KMS-11 (cell line): ENCODE measurements around the gene HADHB.

Experiments
- H2AFZ ChIP-seq: fragments of 200-600 bp; sonication (generic); 2 replicates; pipeline ENCODE4 v1.6.1; 2016; ENCODE audit warnings: antibody characterized with exemption, mixed run types, low read depth
- H3K27ac ChIP-seq: fragments of 200-600 bp; sonication (generic); 2 replicates; pipeline ENCODE4 v1.6.1; 2016; ENCODE audit warnings: mild to moderate bottlenecking, mixed run types
- H3K27me3 ChIP-seq: fragments of 200-600 bp; sonication (generic); 2 replicates; pipeline ENCODE4 v1.6.1; 2017; ENCODE audit warnings: mild to moderate bottlenecking, low read depth, mixed run types, moderate library complexity; ENCODE audit not compliant: insufficient read depth
- H3K36me3 ChIP-seq: fragments of 200-600 bp; sonication (generic); 2 replicates; pipeline ENCODE4 v1.6.1; 2017; ENCODE audit warnings: mild to moderate bottlenecking, mixed run types; ENCODE audit not compliant: insufficient read depth
- H3K4me1 ChIP-seq: fragments of 200-600 bp; sonication (generic); 2 replicates; pipeline ENCODE4 v1.6.1; 2016; ENCODE audit warnings: mild to moderate bottlenecking, low read depth, mixed run types; ENCODE audit not compliant: poor library complexity, severe bottlenecking
- H3K4me2 ChIP-seq: fragments of 200-600 bp; sonication (generic); 2 replicates; pipeline ENCODE4 v1.7.0; 2016; ENCODE audit warnings: mild to moderate bottlenecking, mixed run types
- H3K4me3 ChIP-seq: fragments of 200-600 bp; sonication (generic); IDR thresholded peaks from 2 replicates; pipeline ENCODE4 v1.6.1; 2017; ENCODE audit warnings: low read depth, low read length, mixed read lengths; ENCODE audit not compliant: insufficient read depth
- H3K79me2 ChIP-seq: fragments of 200-600 bp; sonication (generic); 2 replicates; pipeline ENCODE4 v1.6.1; 2016; ENCODE audit warnings: low read depth, mixed run types; ENCODE audit not compliant: insufficient read depth
- H3K9ac ChIP-seq: fragments of 200-600 bp; sonication (generic); 2 replicates; pipeline ENCODE4 v1.6.1; 2016; ENCODE audit warnings: mild to moderate bottlenecking, mixed run types
- H4K20me1 ChIP-seq: fragments of 200-600 bp; sonication (generic); 2 replicates; pipeline ENCODE4 v1.6.1; 2016; ENCODE audit warnings: mild to moderate bottlenecking, mixed run types; ENCODE audit not compliant: insufficient read depth
- TF ChIP-seq, protein P1 (sequence below): fragments of 200-600 bp; sonication (generic); conservative IDR thresholded peaks from 2 replicates; pipeline ENCODE4 v1.6.1; 2017; ENCODE audit warnings: low read depth, mild to moderate bottlenecking, antibody characterized with exemption, low read length, moderate library complexity, mixed read lengths

Gene HADHB

DNA sequence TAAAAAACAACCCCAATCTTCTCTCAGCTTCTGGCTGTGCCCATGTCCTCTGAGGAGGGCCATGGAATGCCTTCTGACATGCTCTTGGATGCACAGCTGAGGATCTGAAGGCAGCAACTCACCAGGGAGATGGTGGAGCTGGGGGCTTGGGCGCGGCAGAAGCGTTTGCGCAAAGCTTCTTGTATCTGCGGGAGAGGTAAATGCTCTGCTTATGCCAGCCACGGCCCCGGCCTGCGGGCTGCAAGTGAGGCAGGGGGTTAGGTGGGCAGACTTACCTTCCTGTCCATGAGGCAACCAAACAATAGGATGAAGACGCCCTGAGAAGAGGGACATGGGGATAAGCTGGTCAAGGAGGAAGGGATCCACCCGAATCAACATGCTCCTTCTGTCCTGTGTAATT is 65.2 kb downstream of the HADHB start:
- H3K9ac ChIP-seq = no peak overlapping the region
- no peak overlapping the region for H3K27ac ChIP-seq
- H4K20me1 ChIP-seq = no peaks in the 10 kb centered on the region
- TF ChIP-seq, protein P1, sequence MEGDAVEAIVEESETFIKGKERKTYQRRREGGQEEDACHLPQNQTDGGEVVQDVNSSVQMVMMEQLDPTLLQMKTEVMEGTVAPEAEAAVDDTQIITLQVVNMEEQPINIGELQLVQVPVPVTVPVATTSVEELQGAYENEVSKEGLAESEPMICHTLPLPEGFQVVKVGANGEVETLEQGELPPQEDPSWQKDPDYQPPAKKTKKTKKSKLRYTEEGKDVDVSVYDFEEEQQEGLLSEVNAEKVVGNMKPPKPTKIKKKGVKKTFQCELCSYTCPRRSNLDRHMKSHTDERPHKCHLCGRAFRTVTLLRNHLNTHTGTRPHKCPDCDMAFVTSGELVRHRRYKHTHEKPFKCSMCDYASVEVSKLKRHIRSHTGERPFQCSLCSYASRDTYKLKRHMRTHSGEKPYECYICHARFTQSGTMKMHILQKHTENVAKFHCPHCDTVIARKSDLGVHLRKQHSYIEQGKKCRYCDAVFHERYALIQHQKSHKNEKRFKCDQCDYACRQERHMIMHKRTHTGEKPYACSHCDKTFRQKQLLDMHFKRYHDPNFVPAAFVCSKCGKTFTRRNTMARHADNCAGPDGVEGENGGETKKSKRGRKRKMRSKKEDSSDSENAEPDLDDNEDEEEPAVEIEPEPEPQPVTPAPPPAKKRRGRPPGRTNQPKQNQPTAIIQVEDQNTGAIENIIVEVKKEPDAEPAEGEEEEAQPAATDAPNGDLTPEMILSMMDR = no peak
- no peaks in the 10 kb centered on the region for H3K36me3 ChIP-seq
- H3K4me2 ChIP-seq = no peak overlapping the region
- no peak overlapping the region for H2AFZ ChIP-seq
- no peaks in the 10 kb centered on the region for H3K4me1 ChIP-seq
- no peaks in the 10 kb centered on the region for H3K79me2 ChIP-seq
- no peaks in the 10 kb centered on the region for H3K27me3 ChIP-seq
- no peak overlapping the region for H3K4me3 ChIP-seq

DNA sequence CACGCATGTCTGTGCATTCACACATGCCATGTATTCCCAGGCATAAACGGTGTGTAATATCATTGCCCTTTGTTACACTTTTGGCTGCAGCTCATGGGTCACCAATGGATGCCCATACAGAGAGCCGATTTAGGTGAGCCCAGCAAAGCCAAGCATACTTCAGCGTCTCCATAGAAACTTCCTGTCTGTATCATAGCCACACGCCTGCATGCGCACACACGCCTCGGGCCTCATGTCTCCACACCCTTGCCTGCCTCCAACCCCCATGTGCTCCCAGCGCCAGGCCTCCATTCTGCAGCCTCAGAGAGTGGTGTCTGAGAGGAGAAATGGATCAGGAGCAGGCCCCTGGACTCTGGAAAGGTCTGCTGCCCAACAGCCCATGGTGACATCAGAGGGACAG is 67.7 kb downstream of the HADHB start:
- H3K4me2 ChIP-seq = no peak overlapping the region
- TF ChIP-seq, protein P1 = no peak

DNA sequence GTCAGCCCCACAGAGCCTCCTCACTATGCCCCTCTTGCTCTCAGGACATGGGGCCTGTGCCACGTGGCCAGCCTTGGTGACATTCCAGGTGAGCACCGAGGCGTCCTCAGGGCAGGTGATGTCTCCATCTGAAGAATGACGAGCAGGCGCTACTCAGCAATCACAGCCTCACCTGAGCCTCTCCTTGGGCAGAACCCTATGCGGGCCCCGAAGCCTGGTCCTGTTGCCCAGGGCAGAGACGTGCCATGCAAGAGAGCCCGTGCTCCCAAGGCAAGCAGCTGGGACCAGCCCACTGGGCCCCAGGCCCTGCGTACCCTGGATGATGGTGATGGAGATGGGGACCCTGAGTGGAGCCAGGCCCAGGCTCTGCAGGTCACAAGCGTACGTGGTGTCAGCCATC is 68.7 kb downstream of the HADHB start:
- Histone ChIP-seq H3K4me1 (peaks cover 8% of the 10 kb centered on the region), H3K79me2 (no peaks in the 10 kb centered on the region), H3K27ac (no peak overlapping the region), H3K36me3 (no peaks in the 10 kb centered on the region), H3K27me3 (no peaks in the 10 kb centered on the region), H3K4me2 (no peak overlapping the region), H3K4me3 (no peak overlapping the region), H3K9ac (no peak overlapping the region), H4K20me1 (no peaks in the 10 kb centered on the region), H2AFZ (no peak overlapping the region)
- TF ChIP-seq, protein P1 = no peak

More for the DNA sequence above, 67.7 kb downstream of the HADHB start:
- Histone ChIP-seq H3K79me2 (no peaks in the 10 kb centered on the region), H3K27me3 (no peaks in the 10 kb centered on the region), H3K4me1 (peaks cover 8% of the 10 kb centered on the region), H3K27ac (no peak overlapping the region), H3K4me3 (no peak overlapping the region), H3K36me3 (no peaks in the 10 kb centered on the region), H2AFZ (no peak overlapping the region), H3K9ac (no peak overlapping the region), H4K20me1 (no peaks in the 10 kb centered on the region)

DNA sequence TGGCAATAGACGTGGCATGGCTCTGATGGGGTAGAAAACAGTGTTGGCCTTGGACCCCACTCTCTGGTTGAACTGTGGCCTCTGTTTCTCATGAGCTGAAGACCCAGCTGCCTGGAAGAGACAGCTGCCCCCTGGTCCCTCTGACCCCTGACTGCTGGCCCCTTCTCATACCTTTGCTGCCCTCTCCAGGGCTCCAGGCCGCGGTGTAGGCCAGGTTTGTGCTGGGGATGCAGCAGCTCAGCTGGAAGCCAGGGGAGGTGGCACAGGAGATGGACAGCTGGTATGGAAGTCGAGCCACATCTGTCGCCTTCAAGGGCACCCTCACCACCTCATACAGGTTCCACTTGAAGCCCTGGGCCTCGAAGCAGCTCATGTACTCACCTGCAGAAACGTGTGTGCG is 69.5 kb downstream of the HADHB start:
- TF ChIP-seq, protein P1 = no peak
- no peak overlapping the region for H2AFZ ChIP-seq
- no peak overlapping the region for H3K27ac ChIP-seq
- no peaks in the 10 kb centered on the region for H3K79me2 ChIP-seq
- no peaks in the 10 kb centered on the region for H4K20me1 ChIP-seq
- H3K4me2 ChIP-seq = no peak overlapping the region
- peaks cover 8% of the 10 kb centered on the region for H3K4me1 ChIP-seq
- H3K4me3 ChIP-seq = no peak overlapping the region
- H3K27me3 ChIP-seq = no peaks in the 10 kb centered on the region
- H3K9ac ChIP-seq = no peak overlapping the region
- no peaks in the 10 kb centered on the region for H3K36me3 ChIP-seq
